ENCODE results near the gene MYO10.

DNA sequence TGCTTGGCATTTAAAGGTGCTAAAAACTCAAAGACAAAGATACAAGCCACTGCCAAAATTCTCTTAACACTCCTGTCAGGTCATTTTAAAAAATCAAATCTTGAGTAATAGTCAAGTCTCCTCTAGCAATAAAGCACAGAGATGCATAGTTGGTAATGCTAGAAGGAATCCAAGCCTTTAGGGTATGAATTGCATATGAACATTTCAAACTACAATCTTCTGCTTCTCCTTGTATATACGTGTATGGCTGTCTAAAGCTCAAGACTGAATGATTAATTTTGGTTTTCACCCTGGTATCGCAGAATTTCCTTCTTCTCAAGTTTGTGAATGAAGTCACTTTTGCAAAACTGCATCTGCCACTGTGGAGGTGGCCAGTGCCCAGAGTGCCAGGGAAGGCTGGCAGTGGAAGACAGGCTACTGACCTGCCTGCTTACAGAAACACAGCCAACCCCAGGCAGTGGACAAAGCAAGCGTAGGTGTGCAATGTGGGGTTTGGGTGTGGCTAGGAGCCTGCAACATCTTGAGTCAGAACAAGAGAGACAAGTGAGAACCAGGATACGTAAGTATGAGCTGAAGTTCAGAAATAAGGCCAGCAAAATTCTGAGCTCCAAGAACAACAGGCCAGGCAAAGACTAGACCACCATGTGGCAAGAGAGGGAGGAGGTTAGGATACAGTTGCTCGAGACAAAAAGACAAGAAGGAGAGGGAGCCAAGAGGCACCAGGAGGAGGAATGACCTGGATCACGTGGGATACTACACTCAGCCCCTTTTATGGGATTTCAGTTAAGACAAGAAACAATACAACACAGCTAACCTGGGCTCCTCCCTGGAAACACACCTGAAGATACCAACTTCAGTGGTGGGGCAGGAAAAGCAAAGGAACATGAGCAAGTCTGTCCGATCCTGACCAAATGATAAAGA, 22.6 kb downstream of the MYO10 start:
- TF ChIP-seq ZNF16 (tag by site-specific recombination; IDR thresholded peaks at IDR 0.05; ENCODE audit: low read depth) (no peak), KLF1 (tag by site-specific recombination; IDR thresholded peaks at IDR 0.05) (no peak), ZNF302 (tag by site-specific recombination; IDR thresholded peaks at IDR 0.05; ENCODE audit: low read depth) (no peak), ZNF24 (tag by site-specific recombination; IDR thresholded peaks at IDR 0.05) (no peak), SALL2 (tag by site-specific recombination; IDR thresholded peaks at IDR 0.05; ENCODE audit: borderline replicate concordance) (no peak), ZBTB17 (tag by site-specific recombination; IDR thresholded peaks at IDR 0.05) (no peak), ZNF548 (tag by site-specific recombination; IDR thresholded peaks at IDR 0.05) (no peak), TRIM28 (IDR thresholded peaks at IDR 0.05; ENCODE audit: borderline replicate concordance, low read length) (no peak)
- TF ChIP-seq, protein P1, sequence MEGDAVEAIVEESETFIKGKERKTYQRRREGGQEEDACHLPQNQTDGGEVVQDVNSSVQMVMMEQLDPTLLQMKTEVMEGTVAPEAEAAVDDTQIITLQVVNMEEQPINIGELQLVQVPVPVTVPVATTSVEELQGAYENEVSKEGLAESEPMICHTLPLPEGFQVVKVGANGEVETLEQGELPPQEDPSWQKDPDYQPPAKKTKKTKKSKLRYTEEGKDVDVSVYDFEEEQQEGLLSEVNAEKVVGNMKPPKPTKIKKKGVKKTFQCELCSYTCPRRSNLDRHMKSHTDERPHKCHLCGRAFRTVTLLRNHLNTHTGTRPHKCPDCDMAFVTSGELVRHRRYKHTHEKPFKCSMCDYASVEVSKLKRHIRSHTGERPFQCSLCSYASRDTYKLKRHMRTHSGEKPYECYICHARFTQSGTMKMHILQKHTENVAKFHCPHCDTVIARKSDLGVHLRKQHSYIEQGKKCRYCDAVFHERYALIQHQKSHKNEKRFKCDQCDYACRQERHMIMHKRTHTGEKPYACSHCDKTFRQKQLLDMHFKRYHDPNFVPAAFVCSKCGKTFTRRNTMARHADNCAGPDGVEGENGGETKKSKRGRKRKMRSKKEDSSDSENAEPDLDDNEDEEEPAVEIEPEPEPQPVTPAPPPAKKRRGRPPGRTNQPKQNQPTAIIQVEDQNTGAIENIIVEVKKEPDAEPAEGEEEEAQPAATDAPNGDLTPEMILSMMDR (tag by site-specific recombination; IDR thresholded peaks at IDR 0.05): no peak
- TF ChIP-seq, protein P2, sequence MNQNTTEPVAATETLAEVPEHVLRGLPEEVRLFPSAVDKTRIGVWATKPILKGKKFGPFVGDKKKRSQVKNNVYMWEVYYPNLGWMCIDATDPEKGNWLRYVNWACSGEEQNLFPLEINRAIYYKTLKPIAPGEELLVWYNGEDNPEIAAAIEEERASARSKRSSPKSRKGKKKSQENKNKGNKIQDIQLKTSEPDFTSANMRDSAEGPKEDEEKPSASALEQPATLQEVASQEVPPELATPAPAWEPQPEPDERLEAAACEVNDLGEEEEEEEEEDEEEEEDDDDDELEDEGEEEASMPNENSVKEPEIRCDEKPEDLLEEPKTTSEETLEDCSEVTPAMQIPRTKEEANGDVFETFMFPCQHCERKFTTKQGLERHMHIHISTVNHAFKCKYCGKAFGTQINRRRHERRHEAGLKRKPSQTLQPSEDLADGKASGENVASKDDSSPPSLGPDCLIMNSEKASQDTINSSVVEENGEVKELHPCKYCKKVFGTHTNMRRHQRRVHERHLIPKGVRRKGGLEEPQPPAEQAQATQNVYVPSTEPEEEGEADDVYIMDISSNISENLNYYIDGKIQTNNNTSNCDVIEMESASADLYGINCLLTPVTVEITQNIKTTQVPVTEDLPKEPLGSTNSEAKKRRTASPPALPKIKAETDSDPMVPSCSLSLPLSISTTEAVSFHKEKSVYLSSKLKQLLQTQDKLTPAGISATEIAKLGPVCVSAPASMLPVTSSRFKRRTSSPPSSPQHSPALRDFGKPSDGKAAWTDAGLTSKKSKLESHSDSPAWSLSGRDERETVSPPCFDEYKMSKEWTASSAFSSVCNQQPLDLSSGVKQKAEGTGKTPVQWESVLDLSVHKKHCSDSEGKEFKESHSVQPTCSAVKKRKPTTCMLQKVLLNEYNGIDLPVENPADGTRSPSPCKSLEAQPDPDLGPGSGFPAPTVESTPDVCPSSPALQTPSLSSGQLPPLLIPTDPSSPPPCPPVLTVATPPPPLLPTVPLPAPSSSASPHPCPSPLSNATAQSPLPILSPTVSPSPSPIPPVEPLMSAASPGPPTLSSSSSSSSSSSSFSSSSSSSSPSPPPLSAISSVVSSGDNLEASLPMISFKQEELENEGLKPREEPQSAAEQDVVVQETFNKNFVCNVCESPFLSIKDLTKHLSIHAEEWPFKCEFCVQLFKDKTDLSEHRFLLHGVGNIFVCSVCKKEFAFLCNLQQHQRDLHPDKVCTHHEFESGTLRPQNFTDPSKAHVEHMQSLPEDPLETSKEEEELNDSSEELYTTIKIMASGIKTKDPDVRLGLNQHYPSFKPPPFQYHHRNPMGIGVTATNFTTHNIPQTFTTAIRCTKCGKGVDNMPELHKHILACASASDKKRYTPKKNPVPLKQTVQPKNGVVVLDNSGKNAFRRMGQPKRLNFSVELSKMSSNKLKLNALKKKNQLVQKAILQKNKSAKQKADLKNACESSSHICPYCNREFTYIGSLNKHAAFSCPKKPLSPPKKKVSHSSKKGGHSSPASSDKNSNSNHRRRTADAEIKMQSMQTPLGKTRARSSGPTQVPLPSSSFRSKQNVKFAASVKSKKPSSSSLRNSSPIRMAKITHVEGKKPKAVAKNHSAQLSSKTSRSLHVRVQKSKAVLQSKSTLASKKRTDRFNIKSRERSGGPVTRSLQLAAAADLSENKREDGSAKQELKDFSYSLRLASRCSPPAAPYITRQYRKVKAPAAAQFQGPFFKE (tag by site-specific recombination; IDR thresholded peaks at IDR 0.05; ENCODE audit: borderline replicate concordance): no peak
- TF ChIP-seq, protein P3, sequence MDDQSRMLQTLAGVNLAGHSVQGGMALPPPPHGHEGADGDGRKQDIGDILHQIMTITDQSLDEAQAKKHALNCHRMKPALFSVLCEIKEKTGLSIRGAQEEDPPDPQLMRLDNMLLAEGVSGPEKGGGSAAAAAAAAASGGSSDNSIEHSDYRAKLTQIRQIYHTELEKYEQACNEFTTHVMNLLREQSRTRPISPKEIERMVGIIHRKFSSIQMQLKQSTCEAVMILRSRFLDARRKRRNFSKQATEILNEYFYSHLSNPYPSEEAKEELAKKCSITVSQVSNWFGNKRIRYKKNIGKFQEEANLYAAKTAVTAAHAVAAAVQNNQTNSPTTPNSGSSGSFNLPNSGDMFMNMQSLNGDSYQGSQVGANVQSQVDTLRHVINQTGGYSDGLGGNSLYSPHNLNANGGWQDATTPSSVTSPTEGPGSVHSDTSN (CRISPR knock-in tag; IDR thresholded peaks at IDR 0.05): no peak
